Kidney capillary endothelial cell (primary cell): Measurements from ENCODE around the gene CBX2.
"Not testable (repeated sequence)": the region's sequence is repeated elsewhere in the genome, so short reads cannot be mapped to it uniquely, and the experiment has no call there.

Experiments used
- DNase-seq: peaks from one replicate; pipeline ENCODE4 v3.0.0-alpha.2; 2018; ENCODE audit warnings: low spot score

The CBX2 gene

GRCh38 chr17:79742951-79743476, 34.9 kb upstream of the CBX2 start:
- DNase-seq: no peak

- DNase-seq: no peak
Observed at GRCh38 chr17:79743614-79744013, 34.3 kb upstream of the CBX2 start.

GRCh38 chr17:79745641-79746105, 32.3 kb upstream of the CBX2 start:
- DNase-seq: no peak

GRCh38 chr17:79746889-79747507, 30.9 kb upstream of the CBX2 start:
- DNase-seq: no peak

GRCh38 chr17:79747508-79748294, 30.2 kb upstream of the CBX2 start:
- DNase-seq: no peak

GRCh38 chr17:79748295-79749099, 29.5 kb upstream of the CBX2 start:
- DNase-seq: no peak

GRCh38 chr17:79749156-79749815, 28.7 kb upstream of the CBX2 start:
- DNase-seq: no peak

- DNase-seq: no peak
Observed at GRCh38 chr17:79749958-79750357, 28.0 kb upstream of the CBX2 start.

- DNase-seq: no peak
Observed at GRCh38 chr17:79750650-79751545, 27.1 kb upstream of the CBX2 start.

GRCh38 chr17:79752175-79752574, 25.8 kb upstream of the CBX2 start:
- no peak for DNase-seq

- DNase-seq: no peak
Observed at GRCh38 chr17:79754370-79754769, 23.6 kb upstream of the CBX2 start.

- DNase-seq: not testable (repeated sequence)
Observed at GRCh38 chr17:79754903-79755302, 23.0 kb upstream of the CBX2 start.

- DNase-seq: no peak
Observed at GRCh38 chr17:79755591-79755990, 22.4 kb upstream of the CBX2 start.

- DNase-seq: no peak
Observed at GRCh38 chr17:79757140-79757745, 20.7 kb upstream of the CBX2 start.

- DNase-seq: no peak
Observed at GRCh38 chr17:79758271-79758670, 19.7 kb upstream of the CBX2 start.

- DNase-seq: no peak
Observed at GRCh38 chr17:79760197-79760906, 17.6 kb upstream of the CBX2 start.

GRCh38 chr17:79761894-79762589, 15.9 kb upstream of the CBX2 start:
- DNase-seq: no peak

- DNase-seq: no peak
Observed at GRCh38 chr17:79765708-79766107, 12.2 kb upstream of the CBX2 start.
